GM23248 (cell line): ENCODE results near the gene LRMDA. TPM values are rescaled to one million over a fixed set of nuclear protein-coding genes. Genes with fewer than 3 reads are reported as not detected.

Source experiments
- DNase-seq: peaks from one replicate; pipeline ENCODE4 v3.0.0-alpha.2; 2015
- H2AFZ ChIP-seq: fragments of 200-600 bp; sonication (generic); 2 replicates; pipeline ENCODE4 v1.6.1; 2016; ENCODE audit warnings: antibody characterized with exemption
- H3F3A ChIP-seq: fragments of 200-600 bp; sonication (generic); 2 replicates; pipeline ENCODE4 v1.6.1; 2016; ENCODE audit warnings: mild to moderate bottlenecking, antibody characterized with exemption, mixed run types; ENCODE audit not compliant: insufficient read depth
- H3K27ac ChIP-seq: fragments of 200-600 bp; sonication (generic); 2 replicates; pipeline ENCODE4 v1.5.1; 2016; ENCODE audit warnings: mild to moderate bottlenecking
- H3K27me3 ChIP-seq: fragments of 200-600 bp; sonication (generic); replicated peaks from 2 replicates; pipeline ENCODE4 v1.6.1; 2016; ENCODE audit warnings: mild to moderate bottlenecking; ENCODE audit not compliant: insufficient read depth
- H3K36me3 ChIP-seq: fragments of 200-600 bp; sonication (generic); 2 replicates; pipeline ENCODE4 v1.6.1; 2016; ENCODE audit warnings: low read depth, mild to moderate bottlenecking
- H3K4me1 ChIP-seq: fragments of 200-600 bp; sonication (generic); 2 replicates; pipeline ENCODE4 v1.6.1; 2016; ENCODE audit warnings: mild to moderate bottlenecking; ENCODE audit not compliant: insufficient read depth
- H3K4me2 ChIP-seq: fragments of 200-600 bp; sonication (generic); one replicate; pipeline ENCODE4 v1.6.1; 2016; ENCODE audit warnings: mild to moderate bottlenecking; ENCODE audit not compliant: unreplicated experiment
- H3K4me3 ChIP-seq: fragments of 200-600 bp; sonication (generic); 2 replicates; pipeline ENCODE4 v1.5.1; 2016; ENCODE audit warnings: mild to moderate bottlenecking
- H3K79me2 ChIP-seq: fragments of 200-600 bp; sonication (generic); 2 replicates; pipeline ENCODE4 v1.6.1; 2016; ENCODE audit warnings: mild to moderate bottlenecking; ENCODE audit not compliant: insufficient read depth
- H3K9ac ChIP-seq: fragments of 200-600 bp; sonication (generic); 2 replicates; pipeline ENCODE4 v1.6.1; 2016; ENCODE audit warnings: mild to moderate bottlenecking
- H3K9me2 ChIP-seq: fragments of 200-600 bp; sonication (generic); 2 replicates; pipeline ENCODE4 v1.6.1; 2016; ENCODE audit warnings: mixed run types, mild to moderate bottlenecking, moderate library complexity; ENCODE audit not compliant: insufficient read depth
- H3K9me3 ChIP-seq: fragments of 200-600 bp; sonication (generic); one replicate; pipeline ENCODE4 v1.6.1; 2017; ENCODE audit warnings: low read depth
- H4K20me1 ChIP-seq: fragments of 200-600 bp; sonication (generic); 2 replicates; pipeline ENCODE4 v1.6.0; 2016; ENCODE audit not compliant: insufficient read depth
- EZH2 ChIP-seq: fragments of 200-600 bp; sonication (generic); IDR thresholded peaks from 2 replicates; pipeline ENCODE4 v1.6.1; 2018; ENCODE audit warnings: antibody characterized with exemption, mild to moderate bottlenecking; ENCODE audit not compliant: insufficient read depth, poor library complexity, severe bottlenecking
- EZH2phosphoT487 ChIP-seq: fragments of 200-600 bp; sonication (generic); IDR thresholded peaks from 2 replicates; pipeline ENCODE4 v1.6.1; 2018; ENCODE audit warnings: antibody characterized with exemption, moderate library complexity, mild to moderate bottlenecking, low read depth; ENCODE audit not compliant: insufficient read depth
- WGBS, 2 experiments: methylation state at CpG; one replicate each; pipeline ENCODE4 v1.1.6; 2015 to 2017; ENCODE audit warnings: low lambda C conversion rate in 2 of 2, low coverage in 1 of 2; ENCODE audit errors: missing lambda C conversion rate in 2 of 2; 5-methylcytosine and 5-hydroxymethylcytosine counted together
- in situ Hi-C: fragments of 300-500 bp; cut with MboI; formaldehyde crosslinking; loops from 2 replicates; pipeline ENCODE4 v1.15.0; 2020
- polyA plus RNA-seq: library from polyadenylated mRNA; unstranded; fragments of >200 nt; fragmentation: Nextera tagmentation; extraction: Ambion mirVana; gene quantifications from 2 replicates; pipeline ENCODE4 v1.2.1, GENCODE V29; 2016
- total RNA-seq: library from RNA; depleted of rRNA; stranded (reverse); fragments of >200 nt; shearing (Covaris generic); gene quantifications from 2 replicates; pipeline ENCODE4 v1.2.3, GENCODE V29; 2014

LRMDA gene
- total and polyA plus RNA-seq, 2 experiments from 2014 or later: 2.6 TPM; not detected in 1

- H2AFZ ChIP-seq: no peak overlapping the region
- H3K79me2 ChIP-seq: no peaks in the 10 kb centered on the region
- H3K9me2 ChIP-seq: no peaks in the 10 kb centered on the region
- peak; percentile 30 for DNase-seq
- no peaks in the 10 kb centered on the region for H4K20me1 ChIP-seq
- 5 to 14% methylated on average over 1 of the region's 1 CpG for WGBS, 2 experiments
- H3K27me3 ChIP-seq: no peaks in the 10 kb centered on the region
- H3K4me3 ChIP-seq: no peak overlapping the region
- H3K9me3 ChIP-seq: no peaks in the 10 kb centered on the region
- in situ Hi-C loops: no loop called here
- 0 out of 2 replicates have a peak, but pooled peaks cover 6% of the 10 kb centered on the region for H3F3A ChIP-seq
- no peaks in the 10 kb centered on the region for H3K36me3 ChIP-seq
- H3K27ac ChIP-seq: no peak overlapping the region
- peaks cover 6% of the 10 kb centered on the region for H3K4me1 ChIP-seq
- no peak overlapping the region for H3K4me2 ChIP-seq
- no peak overlapping the region for H3K9ac ChIP-seq
- no peak for TF ChIP-seq EZH2
- no peak for TF ChIP-seq EZH2phosphoT487
Observed at GRCh38 chr10:75959912-75960311, 528.5 kb downstream of the LRMDA start.

- 91 to 94% methylated on average over 5 of the region's 5 CpGs for WGBS, 2 experiments
- in situ Hi-C loops: no loop called here
- Histone ChIP-seq H3K79me2 (no peaks in the 10 kb centered on the region), H3K4me3 (no peak overlapping the region), H3K27ac (no peak overlapping the region), H3K9ac (no peak overlapping the region), H3K36me3 (no peaks in the 10 kb centered on the region), H3K9me2 (no peaks in the 10 kb centered on the region), H3F3A (0 out of 2 replicates have a peak, but pooled peaks cover 6% of the 10 kb centered on the region), H3K4me2 (no peak overlapping the region), H2AFZ (no peak overlapping the region), H3K9me3 (no peaks in the 10 kb centered on the region), H3K27me3 (no peaks in the 10 kb centered on the region; the same call in 1 of the 2 replicates), H3K4me1 (peaks cover 6% of the 10 kb centered on the region), H4K20me1 (no peaks in the 10 kb centered on the region)
- no peak for DNase-seq
- TF ChIP-seq EZH2 (no peak), EZH2phosphoT487 (no peak)
Observed at GRCh38 chr10:75962395-75963061, 531.1 kb downstream of the LRMDA start.

GRCh38 chr10:75967491-75967890, 536.1 kb downstream of the LRMDA start:
- DNase-seq: no peak
- WGBS, 2 experiments: 78 to 80% methylated on average over 5 to 7 of the region's 7 CpGs
- Histone ChIP-seq H3F3A (0 out of 2 replicates have a peak, but pooled peaks cover 4% of the 10 kb centered on the region), H3K4me2 (no peak overlapping the region), H3K9ac (no peak overlapping the region), H3K4me3 (no peak overlapping the region), H2AFZ (no peak overlapping the region), H3K36me3 (no peaks in the 10 kb centered on the region), H3K79me2 (no peaks in the 10 kb centered on the region), H3K27me3 (no peaks in the 10 kb centered on the region; the same call in 1 of the 2 replicates), H4K20me1 (no peaks in the 10 kb centered on the region), H3K27ac (no peak overlapping the region), H3K9me3 (no peaks in the 10 kb centered on the region), H3K9me2 (no peaks in the 10 kb centered on the region), H3K4me1 (peaks cover 11% of the 10 kb centered on the region; the same call in 1 of the 2 replicates)
- TF ChIP-seq EZH2 (no peak), EZH2phosphoT487 (no peak)
- in situ Hi-C loops: no loop called here

- Histone ChIP-seq H3K9me3 (no peaks in the 10 kb centered on the region), H3K27ac (no peak overlapping the region), H3K4me3 (no peak overlapping the region), H3K79me2 (no peaks in the 10 kb centered on the region), H3F3A (0 out of 2 replicates have a peak, but pooled peaks cover 5% of the 10 kb centered on the region), H2AFZ (no peak overlapping the region), H3K4me1 (peaks cover 13% of the 10 kb centered on the region; the same call in 1 of the 2 replicates), H3K36me3 (no peaks in the 10 kb centered on the region), H3K27me3 (no peaks in the 10 kb centered on the region; the same call in 1 of the 2 replicates), H4K20me1 (no peaks in the 10 kb centered on the region), H3K9ac (no peak overlapping the region), H3K9me2 (no peaks in the 10 kb centered on the region), H3K4me2 (no peak overlapping the region)
- in situ Hi-C loops: no loop called here
- DNase-seq: no peak
- 31 to 37% methylated on average over 2 of the region's 2 CpGs for WGBS, 2 experiments
- TF ChIP-seq EZH2 (no peak), EZH2phosphoT487 (no peak)
Observed at GRCh38 chr10:75969031-75969430, 537.6 kb downstream of the LRMDA start.
